Stimulated activated CD8-positive, alpha-beta memory T cell treated with anti-CD3 and anti-CD28 coated beads, Interleukin-2, amount 100 ng/mL, for 1 hour (primary cell): ENCODE results near the gene UROD.
A peak's percentile ranks its signal among the peaks of the same experiment; 100 is the strongest.
"Not testable (repeated sequence)": the region's sequence is repeated elsewhere in the genome, so short reads cannot be mapped to it uniquely, and the experiment has no call there.

Experiments used
- DNase-seq, 2 donors: peaks; one replicate each; pipeline ENCODE4 v3.0.0-alpha.2; 2020; ENCODE audit warnings: low read depth in 2 of 2

UROD gene

DNA sequence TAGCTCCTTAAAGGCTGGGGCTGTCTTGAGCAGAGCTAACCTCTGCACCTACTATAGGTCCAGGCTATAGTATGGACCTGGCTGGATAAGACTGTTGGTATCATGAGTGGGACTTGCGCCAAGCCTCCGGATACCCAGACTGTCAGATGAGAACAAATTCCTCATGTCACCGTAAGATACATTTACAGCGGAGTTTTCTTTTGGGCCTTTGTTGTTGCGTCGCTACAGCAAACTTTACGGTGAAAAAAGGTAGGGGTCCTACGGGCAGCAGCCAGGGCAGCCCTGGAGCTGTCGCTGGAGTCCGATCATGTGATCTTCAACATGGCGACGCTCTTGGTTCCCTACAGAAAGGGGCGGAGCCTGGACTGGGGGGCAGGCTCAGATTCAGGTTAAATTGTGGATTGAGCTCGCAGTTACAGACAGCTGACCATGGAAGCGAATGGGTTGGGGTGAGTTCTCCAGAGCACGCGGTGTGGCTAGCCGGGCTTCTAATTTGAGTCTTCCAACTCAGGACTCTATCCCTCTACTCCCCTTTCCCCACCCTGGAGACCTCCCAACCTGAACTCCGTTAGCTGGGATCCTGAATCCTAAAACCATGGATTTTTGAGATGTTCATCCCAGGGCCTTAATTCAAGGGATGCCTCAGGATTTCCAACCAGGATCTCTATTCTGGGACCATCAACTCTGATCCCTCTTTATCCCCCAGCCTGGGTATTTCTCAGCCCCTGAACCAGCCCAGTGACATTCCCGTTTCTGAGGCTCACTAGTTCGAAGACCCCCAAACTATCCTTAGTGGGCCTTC is at the start of gene UROD:
TSS of gene UROD (plus strand) at position 418 of the 802 bp plus-strand sequence. CDS start at position 430, 12 bp downstream.
- peak; percentile 65 to 76 for DNase-seq

GRCh38 chr1:44962729-44963128 is 49.3 kb upstream of the UROD start:
- DNase-seq, result no peak

- no peak for DNase-seq
Observed at GRCh38 chr1:44964396-44964795, 47.7 kb upstream of the UROD start.

GRCh38 chr1:44970317-44970716 is 41.7 kb upstream of the UROD start:
- DNase-seq, result no peak

GRCh38 chr1:44973645-44974044 is 38.4 kb upstream of the UROD start:
- DNase-seq, result no peak

- DNase-seq, result no peak
Observed at GRCh38 chr1:44976252-44976651, 35.8 kb upstream of the UROD start.

GRCh38 chr1:44977372-44977771 is 34.7 kb upstream of the UROD start:
- not testable (repeated sequence) for DNase-seq

DNA sequence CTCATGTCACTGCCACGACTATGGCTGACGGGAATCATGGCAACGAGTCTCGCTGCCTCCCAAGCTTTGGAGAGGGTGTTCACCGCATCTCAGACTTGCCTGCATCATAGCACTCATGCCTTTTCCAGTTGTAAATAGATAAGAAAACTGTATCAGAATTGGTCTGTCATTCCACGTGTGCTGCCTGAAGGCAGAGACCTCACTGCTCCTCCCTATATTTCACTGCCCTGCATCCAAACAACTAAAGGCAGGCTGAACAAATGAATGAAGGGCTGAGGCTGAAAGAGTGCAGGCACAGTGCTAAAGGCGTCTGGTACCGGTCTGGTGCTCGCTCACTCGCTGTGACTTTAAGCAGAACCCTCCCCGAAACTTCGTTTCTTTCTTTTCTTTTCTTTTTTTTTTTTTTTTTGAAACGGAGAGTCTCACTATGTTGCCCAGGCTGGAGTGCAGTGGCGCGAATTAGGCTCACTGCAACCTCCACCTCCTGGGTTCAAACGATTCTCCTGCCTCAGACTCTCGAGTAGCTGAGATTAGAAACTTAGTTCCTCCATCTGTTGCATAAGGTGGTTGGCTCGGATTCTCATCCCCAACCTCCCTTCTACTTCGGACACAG is 26.2 kb upstream of the UROD start:
- DNase-seq, result no peak

- no peak for DNase-seq
Observed at GRCh38 chr1:44988531-44989156, 23.4 kb upstream of the UROD start.

- no peak for DNase-seq
Observed at GRCh38 chr1:44994309-44994898, 17.6 kb upstream of the UROD start.

- no peak for DNase-seq
Observed at GRCh38 chr1:44995467-44996238, 16.4 kb upstream of the UROD start.

- no peak for DNase-seq
Observed at GRCh38 chr1:44999232-44999631, 12.8 kb upstream of the UROD start.

DNA sequence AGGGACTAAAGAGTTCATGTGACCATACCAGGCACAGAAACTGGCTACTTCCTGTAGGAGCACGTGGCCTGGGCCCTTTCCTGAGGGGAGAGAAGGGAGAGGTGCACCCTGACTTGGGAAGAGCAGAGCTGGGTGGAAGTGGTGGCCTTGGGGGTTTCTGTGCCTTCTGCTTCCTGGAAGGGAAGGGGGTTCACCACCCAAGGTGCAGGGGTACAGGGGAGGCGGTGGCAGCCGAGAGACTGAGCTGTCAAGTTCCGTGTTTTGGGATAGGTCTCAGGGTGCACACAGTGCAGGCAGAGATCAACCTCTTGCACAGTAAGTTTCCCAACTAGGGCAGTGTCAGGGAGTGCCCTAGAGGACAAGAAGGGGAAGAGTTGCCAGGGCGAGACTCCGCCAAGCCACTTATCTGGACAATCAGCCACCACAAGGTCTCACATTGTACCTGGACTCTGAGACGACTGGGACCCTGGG is 11.0 kb upstream of the UROD start:
- no peak for DNase-seq

DNA sequence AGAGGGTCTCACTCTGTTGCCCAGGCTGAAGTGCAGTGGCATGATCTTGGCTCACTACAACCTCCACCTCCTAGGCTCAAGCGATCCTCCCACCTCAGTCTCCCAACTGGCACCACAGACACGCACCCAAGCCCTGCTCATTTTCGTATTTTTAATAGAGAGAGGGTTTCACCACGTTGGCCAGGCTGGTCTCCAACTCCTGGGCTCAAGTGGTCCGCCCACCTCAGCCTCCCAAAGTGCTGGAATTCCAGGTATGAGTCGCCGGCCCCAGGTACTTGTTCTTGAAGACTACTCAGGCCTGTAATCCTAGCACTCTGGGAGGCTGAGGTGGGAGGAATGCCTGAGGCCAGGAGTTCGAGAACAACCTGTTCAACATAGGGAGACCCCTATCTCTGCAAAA is 10.5 kb upstream of the UROD start:
- not testable (repeated sequence) for DNase-seq

DNA sequence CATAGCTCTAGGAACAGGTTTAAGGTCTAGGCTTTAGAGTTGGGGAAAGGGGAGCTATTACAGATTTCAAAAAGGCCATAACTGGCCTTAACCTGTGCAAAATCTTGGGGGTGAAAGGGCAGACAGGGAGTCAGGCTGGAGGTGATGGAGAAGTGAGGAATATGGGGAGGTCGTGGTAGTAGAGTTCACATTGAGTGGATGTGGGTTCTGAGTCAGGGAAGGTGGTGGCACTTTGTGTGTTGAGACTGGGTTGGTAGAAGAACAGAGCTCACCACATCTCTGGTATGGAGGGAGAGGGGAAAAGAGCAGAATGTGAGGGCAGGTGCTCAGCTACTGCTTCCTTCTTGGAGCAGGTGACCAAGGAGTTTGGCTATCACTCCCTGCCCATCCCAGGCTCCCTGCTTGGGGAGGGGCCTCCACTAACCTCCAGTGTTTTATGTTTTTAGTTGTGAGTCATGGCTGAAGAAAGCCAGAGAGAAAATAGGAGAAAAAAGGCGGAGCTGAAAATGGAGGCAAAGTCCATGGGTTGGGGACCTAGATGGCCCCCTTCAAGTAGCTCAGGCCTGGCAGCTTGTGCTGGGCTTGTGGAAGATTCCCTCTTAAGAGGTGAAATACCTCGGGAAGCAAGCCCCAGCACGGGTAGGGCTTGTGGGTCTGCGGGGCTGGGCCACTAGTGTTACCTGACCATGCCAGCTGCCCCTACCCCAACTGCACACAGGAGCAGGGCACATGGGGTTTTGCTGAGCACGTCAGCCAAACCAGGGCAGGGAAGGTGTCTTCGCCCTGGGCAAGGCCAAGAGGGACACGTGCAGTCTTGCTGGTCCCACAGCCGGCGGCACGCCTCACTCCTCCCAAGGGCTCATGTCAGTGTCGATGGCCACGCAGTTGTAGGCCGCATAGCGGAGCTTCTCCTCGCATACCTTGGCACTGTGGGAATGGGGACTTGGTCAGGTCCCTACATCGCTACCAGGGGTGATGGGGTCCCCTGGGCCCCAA is 9.1 kb upstream of the UROD start:
- DNase-seq, result no peak

- no peak for DNase-seq
Observed at GRCh38 chr1:45003741-45004140, 8.3 kb upstream of the UROD start.

DNA sequence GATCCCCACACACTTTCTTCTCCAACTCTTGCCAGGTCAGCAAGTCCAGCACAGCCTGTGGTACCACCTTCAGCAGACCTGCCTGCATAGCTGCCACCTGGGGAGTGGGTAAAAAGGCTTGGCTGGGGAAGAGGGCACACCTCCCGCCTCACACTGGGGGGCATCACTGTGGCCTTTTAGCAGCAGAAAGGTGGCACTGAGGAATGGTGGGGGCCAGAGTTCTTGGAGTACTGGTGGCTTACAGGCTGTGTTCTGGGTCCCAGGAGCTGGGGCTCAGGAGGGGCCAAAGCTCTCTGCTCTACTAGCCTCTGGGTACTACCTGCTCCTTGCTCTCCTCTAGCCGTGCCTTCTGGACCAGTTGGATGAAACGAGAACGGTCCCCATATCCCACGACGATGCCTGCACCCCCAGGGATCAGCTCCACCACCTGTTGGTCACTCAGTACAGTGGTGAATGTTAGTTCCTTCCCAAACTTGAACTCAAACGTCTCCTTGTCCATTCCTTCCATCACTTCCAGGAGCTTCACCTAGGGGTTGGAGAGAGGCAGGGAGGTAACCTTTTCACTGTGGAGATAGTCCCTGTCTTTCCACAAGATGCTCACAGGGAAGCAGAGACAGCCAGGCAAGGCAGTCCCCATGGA is 7.7 kb upstream of the UROD start:
- no peak for DNase-seq

GRCh38 chr1:45005761-45006160 is 6.3 kb upstream of the UROD start:
- DNase-seq, result no peak

GRCh38 chr1:45007311-45007710 is 4.7 kb upstream of the UROD start:
- DNase-seq, result no peak

DNA sequence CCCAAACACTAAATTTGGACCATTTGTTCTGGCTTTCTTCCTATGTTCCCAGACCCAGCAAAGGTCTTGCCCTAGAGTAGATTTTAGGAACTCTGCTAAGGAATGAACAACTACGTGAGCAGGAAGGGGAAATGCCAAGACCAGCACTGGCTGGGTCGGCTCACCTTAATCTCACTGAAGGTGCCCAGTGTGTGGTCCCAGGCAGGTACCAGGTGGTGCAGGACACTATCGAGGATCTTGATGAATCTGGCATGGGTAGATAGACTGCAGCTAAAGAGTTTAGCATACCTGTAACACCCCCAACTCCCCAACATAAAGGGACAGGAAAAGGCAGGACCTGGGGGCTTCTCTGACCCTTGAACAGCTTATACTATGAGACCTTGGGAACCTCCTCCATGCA is 4.0 kb upstream of the UROD start:
- DNase-seq, result no peak
